Karpas-422 (cell line): Measurements from ENCODE around the gene DDT. TPM values are rescaled to one million over a fixed set of nuclear protein-coding genes. Genes with fewer than 3 reads are reported as not detected.
"Not testable (repeated sequence)": the region's sequence is repeated elsewhere in the genome, so short reads cannot be mapped to it uniquely, and the experiment has no call there.

Source experiments
- DNase-seq: peaks from one replicate; pipeline ENCODE4 v3.0.0-alpha.2; 2015
- H2AFZ ChIP-seq: fragments of 200-600 bp; sonication (generic); 2 replicates; pipeline ENCODE4 v1.6.1; 2014; ENCODE audit warnings: antibody characterized with exemption, low read length, mixed read lengths
- H3K27ac ChIP-seq: fragments of 200-600 bp; sonication (generic); 2 replicates; pipeline ENCODE4 v1.5.1; 2014; ENCODE audit warnings: mild to moderate bottlenecking, low read length, moderate library complexity
- H3K27me3 ChIP-seq: fragments of 200-600 bp; sonication (generic); 2 replicates; pipeline ENCODE4 v1.6.1; 2014; ENCODE audit warnings: low read length, mixed read lengths
- H3K36me3 ChIP-seq: fragments of 200-600 bp; sonication (generic); 2 replicates; pipeline ENCODE4 v1.6.1; 2014; ENCODE audit warnings: low read length, mixed read lengths; ENCODE audit not compliant: insufficient read depth
- H3K4me1 ChIP-seq: fragments of 200-600 bp; sonication (generic); 2 replicates; pipeline ENCODE4 v1.6.1; 2014; ENCODE audit warnings: mild to moderate bottlenecking, low read length, mixed read lengths
- H3K4me2 ChIP-seq: fragments of 200-600 bp; sonication (generic); 2 replicates; pipeline ENCODE4 v1.6.1; 2014; ENCODE audit warnings: low read length, low read depth, mild to moderate bottlenecking; ENCODE audit not compliant: poor library complexity, severe bottlenecking
- H3K4me3 ChIP-seq: fragments of 200-600 bp; sonication (generic); 2 replicates; pipeline ENCODE4 v1.5.1; 2014; ENCODE audit warnings: mild to moderate bottlenecking, antibody characterized with exemption, low read length, mixed read lengths
- H3K79me2 ChIP-seq: fragments of 200-600 bp; sonication (generic); 2 replicates; pipeline ENCODE4 v1.6.1; 2014; ENCODE audit warnings: mild to moderate bottlenecking, low read length, mixed read lengths
- H3K9ac ChIP-seq: fragments of 200-600 bp; sonication (generic); 2 replicates; pipeline ENCODE4 v1.6.0; 2014; ENCODE audit warnings: low read length
- H3K9me2 ChIP-seq: fragments of 200-600 bp; sonication (generic), shearing (Covaris generic); replicated peaks from 2 replicates; pipeline ENCODE4 v1.6.0; 2014; ENCODE audit warnings: mild to moderate bottlenecking, low read length, moderate library complexity; ENCODE audit not compliant: insufficient read depth
- H3K9me3 ChIP-seq: fragments of 300-700, 200-600 bp; sonication (generic); 2 replicates; pipeline ENCODE4 v1.6.1; 2014; ENCODE audit warnings: low read length, mixed read lengths
- H4K20me1 ChIP-seq: fragments of 200-600 bp; sonication (generic); 2 replicates; pipeline ENCODE4 v1.6.1; 2014; ENCODE audit warnings: mild to moderate bottlenecking, antibody characterized with exemption, low read length, low read depth; ENCODE audit not compliant: insufficient read depth
- total RNA-seq: library from RNA; depleted of rRNA; stranded (reverse); fragments of >200 nt; shearing (Covaris generic); gene quantifications from 2 replicates; pipeline ENCODE4 v1.2.3, GENCODE V29; 2014; ENCODE audit warnings: low replicate concordance

Gene DDT
- total RNA-seq, 1 experiment from 2014 or later, result 372 TPM

- Histone ChIP-seq H3K9ac (no peak overlapping the region), H3K79me2 (no peaks in the 10 kb centered on the region), H3K9me3 (no peaks in the 10 kb centered on the region), H3K4me3 (no peak overlapping the region), H3K9me2 (no peaks in the 10 kb centered on the region), H3K36me3 (no peaks in the 10 kb centered on the region), H3K4me1 (no peaks in the 10 kb centered on the region), H3K27me3 (no peaks in the 10 kb centered on the region), H3K27ac (no peak overlapping the region), H2AFZ (no peak overlapping the region), H3K4me2 (no peak overlapping the region), H4K20me1 (no peaks in the 10 kb centered on the region)
- peak; percentile 63 for DNase-seq
Measured at GRCh38 chr22:23984430-23984829, 10.2 kb upstream of the DDT start.

GRCh38 chr22:23980567-23980966, 6.3 kb upstream of the DDT start:
- not testable (repeated sequence) for H2AFZ ChIP-seq, H3K79me2 ChIP-seq, H3K4me3 ChIP-seq, H3K9ac ChIP-seq, H4K20me1 ChIP-seq, H3K9me2 ChIP-seq, H3K9me3 ChIP-seq, H3K4me1 ChIP-seq, H3K4me2 ChIP-seq, DNase-seq, H3K27ac ChIP-seq, H3K27me3 ChIP-seq, H3K36me3 ChIP-seq

GRCh38 chr22:23979557-23980240, 5.5 kb upstream of the DDT start, which contains the start of gene GSTT2:
GSTT2 (plus strand) TSS chr22:23980134.
- H3K4me3 ChIP-seq, result not testable (repeated sequence)

GRCh38 chr22:23977304-23977703, 3.1 kb upstream of the DDT start:
- H3K27ac ChIP-seq, H3K79me2 ChIP-seq, H3K9me3 ChIP-seq, H3K4me3 ChIP-seq, H3K36me3 ChIP-seq, H3K4me2 ChIP-seq, H3K27me3 ChIP-seq, H3K9me2 ChIP-seq, H3K4me1 ChIP-seq, DNase-seq, H3K9ac ChIP-seq, H2AFZ ChIP-seq, H4K20me1 ChIP-seq: not testable (repeated sequence)

More at GRCh38 chr22:23979557-23980240, 5.5 kb upstream of the DDT start, which contains the start of gene GSTT2:
- H4K20me1 ChIP-seq, DNase-seq, H3K4me2 ChIP-seq, H3K9me3 ChIP-seq, H2AFZ ChIP-seq, H3K4me1 ChIP-seq, H3K36me3 ChIP-seq, H3K9ac ChIP-seq, H3K9me2 ChIP-seq, H3K79me2 ChIP-seq, H3K27ac ChIP-seq, H3K27me3 ChIP-seq: not testable (repeated sequence)

GRCh38 chr22:23974836-23975352, 653 bp upstream of the DDT start:
- H4K20me1 ChIP-seq, DNase-seq, H3K27ac ChIP-seq, H3K4me2 ChIP-seq, H3K9ac ChIP-seq, H3K9me2 ChIP-seq, H3K4me3 ChIP-seq, H3K27me3 ChIP-seq, H2AFZ ChIP-seq, H3K9me3 ChIP-seq: not testable (repeated sequence)
- H3K4me1 ChIP-seq, result peaks cover 21% of the 10 kb centered on the region
- H3K79me2 ChIP-seq, result peaks cover 16% of the 10 kb centered on the region
- peaks cover 20% of the 10 kb centered on the region for H3K36me3 ChIP-seq

- peak overlapping the region; percentile 79 for H3K27ac ChIP-seq
- H3K79me2 ChIP-seq, result peaks cover 25% of the 10 kb centered on the region
- not testable (repeated sequence) for H2AFZ ChIP-seq, H3K9me3 ChIP-seq, H3K27me3 ChIP-seq, DNase-seq, H4K20me1 ChIP-seq, H3K9me2 ChIP-seq
- 0 out of 2 replicates have a peak overlapping the region, but pooled peaks have one; percentile 13 for H3K4me3 ChIP-seq
- H3K36me3 ChIP-seq, result peaks cover 27% of the 10 kb centered on the region
- peak overlapping the region; percentile 37; the same call in 1 of the 2 replicates for H3K9ac ChIP-seq
- H3K4me2 ChIP-seq, result peak overlapping the region; percentile 42
- peaks cover 31% of the 10 kb centered on the region for H3K4me1 ChIP-seq
Measured at GRCh38 chr22:23971927-23972326, 2.3 kb downstream of the DDT start.

GRCh38 chr22:23970816-23971486, 3.3 kb downstream of the DDT start:
- DNase-seq, result peak; percentile 54
- peaks cover 25% of the 10 kb centered on the region for H3K79me2 ChIP-seq
- H3K36me3 ChIP-seq, result peaks cover 27% of the 10 kb centered on the region
- H3K4me1 ChIP-seq, result peaks cover 31% of the 10 kb centered on the region
- H2AFZ ChIP-seq, result no peak overlapping the region
- H3K4me3 ChIP-seq, result 0 out of 2 replicates have a peak overlapping the region, but pooled peaks have one; percentile 13
- no peaks in the 10 kb centered on the region for H3K27me3 ChIP-seq
- H3K9ac ChIP-seq, result 0 out of 2 replicates have a peak overlapping the region, but pooled peaks have one; percentile 37
- H4K20me1 ChIP-seq, result peaks cover 6% of the 10 kb centered on the region
- H3K27ac ChIP-seq, result peak overlapping the region; percentile 79
- peak overlapping the region; percentile 14 for H3K4me2 ChIP-seq
- no peaks in the 10 kb centered on the region for H3K9me3 ChIP-seq
- no peaks in the 10 kb centered on the region for H3K9me2 ChIP-seq

GRCh38 chr22:23970201-23970641, 4.0 kb downstream of the DDT start:
- Histone ChIP-seq H3K4me2 (no peak overlapping the region), H3K27me3 (no peaks in the 10 kb centered on the region), H3K9me2 (no peaks in the 10 kb centered on the region), H3K9me3 (no peaks in the 10 kb centered on the region), H2AFZ (no peak overlapping the region), H3K27ac (peak overlapping the region; percentile 79; the same call in 1 of the 2 replicates), H3K36me3 (peaks cover 27% of the 10 kb centered on the region), H3K79me2 (peaks cover 25% of the 10 kb centered on the region), H4K20me1 (peaks cover 6% of the 10 kb centered on the region), H3K9ac (no peak overlapping the region), H3K4me1 (peaks cover 31% of the 10 kb centered on the region), H3K4me3 (no peak overlapping the region)
- peak; percentile 52 for DNase-seq
